Measurements from ENCODE around the gene RLN2. TPM values are rescaled to one million over a fixed set of nuclear protein-coding genes. Genes with fewer than 3 reads are reported as not detected.

Gene RLN2
- total RNA-seq, 4 donors from 2014 or later = not detected

DNA sequence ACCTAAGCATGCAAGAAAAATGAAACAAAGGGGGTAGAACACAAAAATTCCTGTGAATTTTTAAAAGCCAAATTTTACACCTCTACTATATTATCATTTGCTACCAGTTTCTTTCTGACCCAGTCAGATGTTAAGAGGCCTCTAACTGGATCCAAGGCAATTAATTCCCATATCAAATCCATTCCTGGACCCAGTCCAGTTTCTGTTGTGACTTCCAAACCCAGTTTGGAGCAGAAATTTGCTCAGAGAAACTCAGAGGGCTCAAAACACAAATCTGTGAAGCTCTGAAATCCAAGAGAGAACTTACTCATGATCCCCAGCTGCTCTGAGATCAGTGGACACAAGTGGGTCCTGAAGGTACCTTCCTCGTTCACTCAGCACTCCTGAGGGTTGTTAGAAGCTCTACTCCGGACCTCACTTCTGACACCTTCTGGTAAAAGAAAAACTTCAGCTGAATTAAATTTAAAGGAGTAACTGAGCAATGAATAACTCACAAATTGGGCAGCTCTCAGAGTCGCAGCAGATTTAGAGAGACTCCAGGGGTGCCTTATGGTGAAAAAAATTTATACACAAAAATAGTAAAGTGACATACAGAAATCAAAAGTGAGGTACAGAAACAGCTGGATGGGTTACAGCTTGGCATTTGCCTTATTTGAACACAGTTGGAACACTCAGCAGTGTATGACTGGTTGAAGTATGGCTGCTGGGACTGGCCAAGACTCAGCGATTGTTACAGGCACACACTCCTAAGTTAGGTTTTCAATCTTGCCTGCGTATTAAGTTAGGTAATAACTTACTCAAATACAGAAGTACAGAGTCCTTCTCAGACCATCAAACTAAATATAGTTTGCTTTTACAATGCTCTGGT, 40.9 kb downstream of the RLN2 start:
- Histone ChIP-seq H3K27ac (no peak overlapping the region), H3K4me1 (no peaks in the 10 kb centered on the region), H3K4me3 (no peak overlapping the region), H3K27me3 (no peaks in the 10 kb centered on the region), H3K9me3 (no peaks in the 10 kb centered on the region), H3K36me3 (no peaks in the 10 kb centered on the region)
- WGBS, 2 donors = 48 to 53% methylated on average over 5 of the region's 5 CpGs
- no peak for DNase-seq (ENCODE audit: low spot score in 2 of 2)
- no peak for TF ChIP-seq CTCF (IDR thresholded peaks at IDR 0.05)
- TF ChIP-seq EP300 (IDR thresholded peaks at IDR 0.05) = no peak
- no peak for TF ChIP-seq POLR2A (IDR thresholded peaks at IDR 0.05)

Small RNAs within 50 kb of the gene (small RNA-seq; reads per million reads assigned to genes)
- not detected for gene HMGN2P31

Other genes starting within 250 kb of the RLN2 start
- gene INSL6, start 119.1 kb downstream of the RLN2 start, total RNA-seq = not detected
- gene INSL4, start 73.3 kb downstream of the RLN2 start, total RNA-seq = not detected
- not detected for gene RLN1, start 35.2 kb upstream of the RLN2 start, total RNA-seq
- gene PLGRKT, start 133.2 kb upstream of the RLN2 start, total RNA-seq = 10 to 100 TPM in 1 of 4 donors, 1 to 10 TPM in 3; 8.4 to 12.0 (median 9.3) TPM
- 1 to 10 TPM; 2.1 to 4.2 (median 2.5) TPM for gene CD274, start 145.8 kb upstream of the RLN2 start, total RNA-seq
- 1 to 10 TPM in 3 of 4 donors, under 1 TPM in 1; 0.44 to 3.1 (median 1.9) TPM for gene PDCD1LG2, start 205.8 kb upstream of the RLN2 start, total RNA-seq